HEK293 (cell line): Measurements from ENCODE around the gene RBMS1.
"Not testable (repeated sequence)": the region's sequence is repeated elsewhere in the genome, so short reads cannot be mapped to it uniquely, and the experiment has no call there.

ENCODE experiments used
- CTCF ChIA-PET: fragments of 350-600 bp; formaldehyde crosslinking; extraction: SDS; loops from one replicate; lab custom pipeline; 2021; ENCODE audit warnings: antibody characterized with exemption; lab: Yijun Ruan, JAX
- POLR2A ChIA-PET: fragments of 300-600 bp; formaldehyde crosslinking; extraction: SDS; loops from one replicate; lab custom pipeline; 2020; ENCODE audit warnings: antibody characterized with exemption, inconsistent platforms; lab: Yijun Ruan, JAX
- H3K27ac ChIP-seq: fragments of 200-500 bp; sonication (Bioruptor generic); 2 replicates; pipeline ENCODE4 v1.5.1; 2014; ENCODE audit warnings: low read depth, low read length, control low read depth, inconsistent platforms; ENCODE audit errors: extremely low read depth
- H3K36me3 ChIP-seq, 2 experiments: fragments of 200-500 bp in 1 of 2; sonication (Bioruptor generic) in 1 of 2; 1 replicate in 1 of 2; 2 replicates in 1 of 2; pipeline ENCODE4 v1.5.1; 2014 to 2017; ENCODE audit warnings: inconsistent platforms in 2 of 2, low read length in 2 of 2; ENCODE audit not compliant: control insufficient read depth in 2 of 2, insufficient read depth in 1 of 2
- H3K4me1 ChIP-seq: fragments of 200-500 bp; sonication (Bioruptor generic); 2 replicates; pipeline ENCODE4 v1.5.1; 2014; ENCODE audit warnings: mild to moderate bottlenecking, low read length, inconsistent platforms; ENCODE audit not compliant: control insufficient read depth, insufficient read depth
- H3K4me3 ChIP-seq: 2 replicates; pipeline ENCODE4 v1.5.1; 2011; ENCODE audit warnings: low read depth, mild to moderate bottlenecking, control low read depth, low read length, moderate library complexity
- H3K9me3 ChIP-seq: fragments of 200-500 bp; sonication (Bioruptor generic); 2 replicates; pipeline ENCODE4 v1.5.1; 2014; ENCODE audit warnings: low read depth, low read length, inconsistent platforms; ENCODE audit not compliant: control insufficient read depth, insufficient read depth
- SP7 ChIP-seq: fragments of 450-650 bp; formaldehyde crosslinking; IDR thresholded peaks from 2 replicates; pipeline ENCODE4 v1.5.1; 2016; ENCODE audit warnings: missing biosample characterization, missing genetic modification characterization
- ZBTB17 ChIP-seq: fragments of 450-650 bp; formaldehyde crosslinking; IDR thresholded peaks from 2 replicates; pipeline ENCODE4 v1.5.1; 2016; ENCODE audit warnings: missing biosample characterization, missing genetic modification characterization
- ZBTB20 ChIP-seq: fragments of 450-650 bp; formaldehyde crosslinking; IDR thresholded peaks from 2 replicates; pipeline ENCODE4 v1.5.1; 2016; ENCODE audit warnings: missing biosample characterization, missing genetic modification characterization
- ZBTB21 ChIP-seq: fragments of 450-650 bp; formaldehyde crosslinking; IDR thresholded peaks from 2 replicates; pipeline ENCODE4 v1.5.1; 2017; ENCODE audit warnings: missing biosample characterization, missing genetic modification characterization
- ZFP3 ChIP-seq: fragments of 450-650 bp; formaldehyde crosslinking; IDR thresholded peaks from 2 replicates; pipeline ENCODE4 v1.5.1; 2016; ENCODE audit warnings: low read depth, missing biosample characterization, missing genetic modification characterization
- ZFP69B ChIP-seq: fragments of 450-650 bp; formaldehyde crosslinking; IDR thresholded peaks from 2 replicates; pipeline ENCODE4 v1.5.1; 2016; ENCODE audit warnings: missing biosample characterization, missing genetic modification characterization
- ZNF121 ChIP-seq: fragments of 450-650 bp; formaldehyde crosslinking; IDR thresholded peaks from 2 replicates; pipeline ENCODE4 v1.5.1; 2016; ENCODE audit warnings: missing biosample characterization, missing genetic modification characterization
- ZNF248 ChIP-seq: fragments of 450-650 bp; formaldehyde crosslinking; IDR thresholded peaks from 2 replicates; pipeline ENCODE4 v1.5.1; 2017; ENCODE audit warnings: missing biosample characterization, missing genetic modification characterization
- ZNF366 ChIP-seq: fragments of 450-650 bp; formaldehyde crosslinking; conservative IDR thresholded peaks from 2 replicates; pipeline ENCODE4 v1.5.1; 2016; ENCODE audit warnings: missing biosample characterization, missing genetic modification characterization
- ZNF600 ChIP-seq: fragments of 450-650 bp; formaldehyde crosslinking; IDR thresholded peaks from 2 replicates; pipeline ENCODE4 v1.5.1; 2016; ENCODE audit warnings: missing biosample characterization, missing genetic modification characterization
- ZNF610 ChIP-seq: fragments of 450-650 bp; formaldehyde crosslinking; IDR thresholded peaks from 2 replicates; pipeline ENCODE4 v1.5.1; 2016; ENCODE audit warnings: missing biosample characterization, missing genetic modification characterization, borderline replicate concordance
- ZNF677 ChIP-seq: fragments of 450-650 bp; IDR thresholded peaks from 2 replicates; pipeline ENCODE4 v1.5.0; 2018; ENCODE audit warnings: missing biosample characterization, mild to moderate bottlenecking, missing genetic modification characterization, moderate library complexity
- TF ChIP-seq, protein P1 (sequence below): fragments of 450-650 bp; formaldehyde crosslinking; IDR thresholded peaks from 2 replicates; pipeline ENCODE4 v1.5.1; 2016; ENCODE audit warnings: missing biosample characterization, missing genetic modification characterization
- TF ChIP-seq, protein P2 (sequence below): fragments of 450-650 bp; formaldehyde crosslinking; IDR thresholded peaks from 2 replicates; pipeline ENCODE4 v1.5.1; 2017; ENCODE audit warnings: missing biosample characterization, mild to moderate bottlenecking, missing genetic modification characterization, moderate library complexity

RBMS1 gene

DNA sequence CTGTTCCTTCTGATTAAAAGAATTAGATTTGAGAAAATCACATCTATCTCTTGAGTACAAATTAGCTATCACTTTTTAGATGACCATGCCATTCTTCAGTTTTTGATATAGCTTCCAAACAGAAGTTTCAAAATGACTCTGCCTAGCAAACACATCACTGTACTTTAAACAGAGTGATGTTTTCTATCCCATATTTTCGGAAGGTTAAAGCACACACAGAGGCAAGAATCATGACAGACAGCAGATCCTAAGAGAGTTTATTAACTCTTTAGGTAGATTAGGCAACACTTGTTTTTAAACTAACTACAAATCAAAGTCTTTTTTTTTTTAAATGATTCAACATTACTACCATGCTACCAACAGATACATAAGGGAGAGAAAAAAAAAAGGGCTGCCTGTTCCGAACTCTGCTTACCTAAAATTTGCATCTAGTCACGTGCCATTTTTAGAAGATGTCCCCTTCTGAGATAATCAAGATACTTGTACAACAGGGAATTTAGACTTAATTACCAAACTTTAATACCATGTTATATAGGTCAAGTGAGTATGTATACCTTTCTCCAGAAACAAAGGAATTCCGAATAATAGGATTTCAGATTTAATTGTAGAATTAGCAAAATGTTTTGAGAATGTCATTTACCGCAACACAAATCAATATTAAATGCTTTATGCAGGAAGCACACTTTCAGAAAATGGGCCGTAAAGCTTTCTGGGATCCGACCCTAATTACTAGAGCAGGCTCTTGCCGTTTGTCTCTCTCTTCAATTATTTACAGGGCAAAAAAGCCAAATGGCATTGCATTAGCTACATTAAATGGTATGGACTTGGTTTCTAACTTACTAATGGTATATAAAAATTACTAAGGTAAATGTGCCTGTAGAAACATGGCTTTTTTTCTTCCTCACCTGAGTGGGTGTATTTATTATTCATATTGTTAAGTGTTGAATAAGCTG, 2.6 kb downstream of the RBMS1 start:
- peak overlapping the region; percentile 98; the same call in 1 of the 2 replicates for H3K27ac ChIP-seq
- POLR2A ChIA-PET = no interaction called here
- peaks cover 19% of the 10 kb centered on the region for H3K4me1 ChIP-seq
- TF ChIP-seq ZBTB21 (tag by site-specific recombination) (no peak), ZFP3 (tag by site-specific recombination) (no peak), ZNF366 (no peak), ZNF600 (tag by site-specific recombination) (no peak), ZNF248 (tag by site-specific recombination) (no peak)
- no peaks in the 10 kb centered on the region for H3K9me3 ChIP-seq
- no peaks in the 10 kb centered on the region for H3K36me3 ChIP-seq
- H3K4me3 ChIP-seq = peak overlapping the region; percentile 95
- CTCF ChIA-PET = no interaction called here

DNA sequence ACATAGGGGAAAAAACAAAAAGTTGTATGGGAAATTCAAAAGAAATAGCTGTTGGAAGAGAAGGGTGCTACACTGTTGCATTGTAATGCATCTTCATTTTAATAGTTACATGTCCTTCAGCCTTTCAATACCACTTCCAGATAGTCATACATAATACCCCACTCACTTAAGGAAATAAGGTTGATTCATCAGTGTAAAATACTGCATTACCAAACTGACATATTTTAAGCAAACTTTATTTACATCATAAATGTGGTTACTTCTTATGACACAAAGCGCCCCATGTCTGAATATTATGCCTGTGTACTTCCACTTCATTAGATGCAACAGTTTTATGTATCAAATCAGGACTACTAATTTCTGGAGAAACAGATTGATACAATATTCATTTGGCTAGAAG, 4.5 kb downstream of the RBMS1 start:
- TF ChIP-seq SP7 (tag by site-specific recombination) (no peak), ZNF610 (no peak)
- TF ChIP-seq, protein P1, sequence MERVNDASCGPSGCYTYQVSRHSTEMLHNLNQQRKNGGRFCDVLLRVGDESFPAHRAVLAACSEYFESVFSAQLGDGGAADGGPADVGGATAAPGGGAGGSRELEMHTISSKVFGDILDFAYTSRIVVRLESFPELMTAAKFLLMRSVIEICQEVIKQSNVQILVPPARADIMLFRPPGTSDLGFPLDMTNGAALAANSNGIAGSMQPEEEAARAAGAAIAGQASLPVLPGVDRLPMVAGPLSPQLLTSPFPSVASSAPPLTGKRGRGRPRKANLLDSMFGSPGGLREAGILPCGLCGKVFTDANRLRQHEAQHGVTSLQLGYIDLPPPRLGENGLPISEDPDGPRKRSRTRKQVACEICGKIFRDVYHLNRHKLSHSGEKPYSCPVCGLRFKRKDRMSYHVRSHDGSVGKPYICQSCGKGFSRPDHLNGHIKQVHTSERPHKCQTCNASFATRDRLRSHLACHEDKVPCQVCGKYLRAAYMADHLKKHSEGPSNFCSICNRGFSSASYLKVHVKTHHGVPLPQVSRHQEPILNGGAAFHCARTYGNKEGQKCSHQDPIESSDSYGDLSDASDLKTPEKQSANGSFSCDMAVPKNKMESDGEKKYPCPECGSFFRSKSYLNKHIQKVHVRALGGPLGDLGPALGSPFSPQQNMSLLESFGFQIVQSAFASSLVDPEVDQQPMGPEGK (tag by site-specific recombination) = no peak
- H3K27ac ChIP-seq = no peak overlapping the region
- no peaks in the 10 kb centered on the region for H3K9me3 ChIP-seq
- H3K4me3 ChIP-seq = no peak overlapping the region
- ChIA-PET POLR2A (no interaction called here), CTCF (no interaction called here)
- H3K4me1 ChIP-seq = peaks cover 24% of the 10 kb centered on the region
- no peaks in the 10 kb centered on the region for H3K36me3 ChIP-seq

DNA sequence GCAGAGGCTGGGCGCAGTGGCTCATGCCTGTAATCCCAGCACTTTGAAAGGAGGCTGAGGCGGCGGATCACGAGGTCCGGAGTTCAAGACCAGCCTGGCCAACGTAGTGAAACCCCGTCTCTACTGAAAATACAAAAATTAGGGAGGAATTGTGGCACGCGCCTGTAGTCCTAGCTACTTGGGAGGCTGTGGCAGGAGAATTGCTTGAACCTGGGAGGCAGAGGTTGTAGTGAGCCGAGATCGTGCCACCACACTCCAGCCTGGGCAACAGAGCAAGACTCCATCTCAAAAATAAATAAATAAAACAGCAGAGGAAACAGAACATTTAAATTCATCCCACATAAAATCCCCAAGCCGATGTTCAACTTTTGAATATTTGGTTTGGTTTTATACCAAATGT, 5.3 kb downstream of the RBMS1 start:
- H3K27ac ChIP-seq, H3K36me3 ChIP-seq, POLR2A ChIA-PET, H3K9me3 ChIP-seq, H3K4me3 ChIP-seq: not testable (repeated sequence)
- TF ChIP-seq ZNF121 (tag by site-specific recombination) = peak; percentile 81
- CTCF ChIA-PET = interaction anchor here (0.6 kb wide), 1 partner anchor 82 kb away, joined by 4 read pairs; no protein-coding TSS in a partner anchor
- peaks cover 24% of the 10 kb centered on the region for H3K4me1 ChIP-seq

DNA sequence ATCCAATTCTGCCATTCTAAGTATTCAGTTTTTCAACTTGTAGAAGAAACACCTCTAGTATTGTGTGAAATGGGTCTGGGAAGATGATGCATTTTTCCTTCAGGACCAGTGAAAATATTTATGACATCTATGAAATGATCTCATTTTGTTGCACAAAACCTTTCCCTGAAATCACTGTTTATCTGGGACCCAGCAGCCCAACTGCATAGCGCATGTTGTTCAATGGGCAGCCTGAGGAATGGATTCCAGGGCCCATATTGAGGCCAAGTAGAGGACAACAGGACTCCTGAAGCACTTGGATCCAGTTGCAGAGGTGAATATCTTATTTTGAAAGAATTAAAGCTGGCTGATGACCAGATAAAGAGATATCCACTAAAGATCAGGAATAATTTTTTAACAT, 7.3 kb downstream of the RBMS1 start:
- peaks cover 29% of the 10 kb centered on the region for H3K4me1 ChIP-seq
- no peak overlapping the region for H3K4me3 ChIP-seq
- no peaks in the 10 kb centered on the region for H3K36me3 ChIP-seq
- ChIA-PET CTCF (interaction anchor here (1.0 kb wide), 1 partner anchor 57 kb away, joined by 3 read pairs; no protein-coding TSS in a partner anchor), POLR2A (no interaction called here)
- H3K27ac ChIP-seq = no peak overlapping the region
- no peaks in the 10 kb centered on the region for H3K9me3 ChIP-seq
- no peak for TF ChIP-seq ZNF366
- TF ChIP-seq, protein P2, sequence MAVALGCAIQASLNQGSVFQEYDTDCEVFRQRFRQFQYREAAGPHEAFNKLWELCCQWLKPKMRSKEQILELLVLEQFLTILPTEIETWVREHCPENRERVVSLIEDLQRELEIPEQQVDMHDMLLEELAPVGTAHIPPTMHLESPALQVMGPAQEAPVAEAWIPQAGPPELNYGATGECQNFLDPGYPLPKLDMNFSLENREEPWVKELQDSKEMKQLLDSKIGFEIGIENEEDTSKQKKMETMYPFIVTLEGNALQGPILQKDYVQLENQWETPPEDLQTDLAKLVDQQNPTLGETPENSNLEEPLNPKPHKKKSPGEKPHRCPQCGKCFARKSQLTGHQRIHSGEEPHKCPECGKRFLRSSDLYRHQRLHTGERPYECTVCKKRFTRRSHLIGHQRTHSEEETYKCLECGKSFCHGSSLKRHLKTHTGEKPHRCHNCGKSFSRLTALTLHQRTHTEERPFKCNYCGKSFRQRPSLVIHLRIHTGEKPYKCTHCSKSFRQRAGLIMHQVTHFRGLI (tag by site-specific recombination) = peak; percentile 68; the same call in 1 of the 2 replicates
- TF ChIP-seq ZBTB17 (tag by site-specific recombination) = 0 out of 2 replicates have a peak, but pooled peaks have one; percentile 27
- no peak for TF ChIP-seq ZBTB20
- TF ChIP-seq ZNF677 (tag by site-specific recombination) = no peak
- no peak for TF ChIP-seq ZFP69B (tag by site-specific recombination)
